GM21360 (cell line): ENCODE results near the gene UBXN2A.
"Not testable (repeated sequence)": the region's sequence is repeated elsewhere in the genome, so short reads cannot be mapped to it uniquely, and the experiment has no call there.

Experiments
- ATAC-seq: cut with Tn5 transposase; IDR thresholded peaks from one replicate; pipeline ENCODE4 v1.9.1; 2021; ENCODE audit warnings: mild to moderate bottlenecking, moderate library complexity; ENCODE audit not compliant: unreplicated experiment

Gene UBXN2A

DNA sequence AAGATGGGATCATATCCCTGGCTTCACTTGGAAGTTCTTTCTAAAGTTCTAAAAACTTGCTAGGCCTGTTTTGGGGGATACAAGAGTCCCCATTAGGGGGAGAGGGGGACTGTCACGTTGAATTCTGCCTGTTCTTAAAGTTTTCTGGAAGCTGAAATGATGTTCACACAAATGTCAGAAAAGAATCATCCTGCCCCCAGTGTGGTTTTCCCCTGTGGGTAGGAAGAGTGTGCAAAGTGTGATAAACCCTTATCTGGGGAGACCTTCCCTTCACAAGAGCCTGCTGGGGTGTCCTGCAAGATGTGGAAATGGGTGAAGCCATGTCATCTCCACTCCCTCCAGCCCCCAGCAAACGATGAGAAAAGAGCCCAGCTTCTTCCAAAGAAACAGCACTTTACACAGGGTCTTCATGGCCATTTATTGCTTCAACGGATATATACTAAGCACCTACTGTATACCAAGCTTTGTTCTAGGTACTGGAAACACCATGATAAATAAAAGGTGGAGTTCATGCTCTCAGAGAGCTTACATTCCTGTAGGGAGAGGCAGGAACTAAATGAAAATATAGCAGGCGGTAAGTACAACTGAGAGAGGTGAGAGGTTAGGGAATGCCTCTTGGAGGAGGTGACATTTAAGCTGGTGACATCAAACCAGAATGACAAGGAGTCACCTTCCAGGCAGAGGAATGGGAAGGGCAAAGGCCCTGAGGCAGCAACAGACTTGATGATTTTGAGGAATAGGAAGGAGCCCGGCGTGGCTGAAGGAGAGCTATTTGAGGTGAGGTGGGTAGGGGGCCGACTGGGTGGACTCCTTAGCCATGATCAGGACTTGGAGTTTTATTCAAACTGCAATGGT is 71.2 kb downstream of the UBXN2A start:
- no peak for ATAC-seq

DNA sequence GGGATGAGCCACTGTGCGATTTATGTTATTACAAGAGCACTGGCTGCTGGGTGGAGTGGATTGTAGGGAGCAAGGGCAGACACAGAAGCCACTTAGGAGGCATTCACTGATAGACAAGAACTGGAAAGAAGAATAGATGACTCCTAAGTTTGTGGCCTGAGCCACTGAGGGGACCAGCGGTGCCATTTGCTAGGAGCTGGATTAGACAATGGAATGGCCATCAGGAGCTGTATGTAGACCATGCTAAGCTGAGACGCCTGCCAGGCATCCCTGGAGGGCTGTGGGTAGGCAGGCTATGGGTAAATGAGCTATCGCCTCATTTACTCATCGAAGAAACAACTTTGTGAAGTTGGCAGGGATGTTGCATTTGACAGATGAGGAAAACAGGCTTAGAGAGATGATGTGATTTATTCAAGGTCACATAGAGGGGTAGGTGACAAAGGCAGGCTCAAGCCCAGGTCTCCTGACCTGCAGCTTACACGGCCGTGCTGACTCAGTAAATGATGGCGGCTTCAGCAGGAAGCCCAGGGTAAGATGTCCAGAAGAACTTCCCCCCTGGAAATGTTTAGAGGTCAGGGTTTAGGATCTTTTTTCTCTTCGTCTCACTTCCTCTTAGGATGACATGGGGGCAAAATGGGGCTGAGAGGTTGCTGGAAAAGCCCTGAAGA is 72.4 kb downstream of the UBXN2A start:
- ATAC-seq = no peak

DNA sequence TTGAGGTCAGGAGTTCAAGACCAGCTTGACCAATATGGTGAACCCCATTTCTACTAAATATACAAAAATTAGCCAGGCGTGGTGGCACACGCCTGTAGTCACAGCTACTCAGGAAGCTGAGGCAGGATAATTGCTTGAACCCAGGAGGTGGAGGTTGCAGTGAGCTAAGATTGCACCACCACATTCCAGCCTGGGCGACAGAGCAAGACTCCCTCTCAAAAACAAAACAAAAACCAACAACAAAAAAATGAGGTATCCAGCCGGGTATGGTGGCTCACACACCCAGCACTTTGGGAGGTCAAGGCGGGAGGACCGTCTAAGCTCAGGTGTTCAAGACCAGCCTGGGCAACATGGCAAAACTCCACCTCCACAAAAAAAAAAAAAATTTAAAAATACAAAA is 74.6 kb downstream of the UBXN2A start:
- not testable (repeated sequence) for ATAC-seq

DNA sequence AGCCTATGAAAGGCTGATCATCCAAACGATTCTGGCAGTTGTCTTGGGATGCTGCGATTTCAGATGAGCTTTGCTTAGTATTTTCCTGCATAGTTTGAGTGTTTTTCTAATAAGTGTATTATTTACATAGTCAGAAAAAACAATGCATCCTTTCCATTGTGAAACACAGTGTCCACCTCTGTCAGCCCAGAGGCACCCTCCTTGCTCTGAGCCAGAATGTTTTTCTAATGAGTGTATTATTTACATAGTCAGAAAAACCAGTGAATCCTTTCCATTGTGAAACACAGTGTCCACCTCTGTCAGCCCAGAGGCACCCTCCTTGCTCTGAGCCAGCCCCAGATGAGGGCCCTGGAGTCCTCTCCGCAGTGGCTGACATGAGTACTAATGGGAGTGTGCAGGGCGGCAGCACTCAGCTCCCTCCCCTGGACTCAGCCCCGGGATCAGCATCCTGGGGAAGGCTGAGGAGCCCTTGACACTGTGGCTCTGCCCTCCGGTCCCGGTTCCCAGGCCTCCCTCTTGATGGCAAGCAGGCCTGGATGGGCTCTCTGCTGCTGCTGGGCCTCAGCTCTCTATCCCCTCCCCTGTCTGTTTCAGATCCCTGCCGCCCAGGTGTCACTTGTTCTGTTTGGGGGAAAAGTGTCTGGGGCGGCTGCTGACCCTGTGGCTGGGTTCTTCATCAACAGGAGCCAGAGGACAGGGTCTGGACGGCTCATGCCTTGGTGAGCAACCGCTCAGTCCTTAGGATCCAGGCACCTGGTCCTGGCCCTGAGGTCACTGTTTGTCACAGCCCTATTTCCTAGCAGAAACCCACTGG is 75.5 kb downstream of the UBXN2A start:
- no peak for ATAC-seq

DNA sequence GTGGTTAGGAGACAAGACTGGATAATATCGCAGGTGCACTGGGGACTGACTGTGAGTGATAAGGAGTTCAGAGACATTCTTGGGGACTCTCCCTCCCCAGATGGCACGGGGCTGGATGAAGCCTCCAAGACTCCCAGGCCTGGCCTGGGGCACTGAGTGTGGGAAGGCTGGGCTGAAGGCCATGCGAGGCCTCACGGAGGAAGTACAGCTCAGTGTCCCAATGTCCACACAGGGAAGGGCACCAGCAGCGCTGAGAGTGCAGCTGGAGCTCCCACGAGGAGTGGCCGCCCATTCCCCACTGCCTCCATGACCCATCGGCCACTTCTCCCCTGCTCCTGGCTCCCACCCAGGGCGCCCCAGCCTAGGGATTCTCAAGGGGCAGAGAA is 76.1 kb downstream of the UBXN2A start:
- ATAC-seq = no peak

DNA sequence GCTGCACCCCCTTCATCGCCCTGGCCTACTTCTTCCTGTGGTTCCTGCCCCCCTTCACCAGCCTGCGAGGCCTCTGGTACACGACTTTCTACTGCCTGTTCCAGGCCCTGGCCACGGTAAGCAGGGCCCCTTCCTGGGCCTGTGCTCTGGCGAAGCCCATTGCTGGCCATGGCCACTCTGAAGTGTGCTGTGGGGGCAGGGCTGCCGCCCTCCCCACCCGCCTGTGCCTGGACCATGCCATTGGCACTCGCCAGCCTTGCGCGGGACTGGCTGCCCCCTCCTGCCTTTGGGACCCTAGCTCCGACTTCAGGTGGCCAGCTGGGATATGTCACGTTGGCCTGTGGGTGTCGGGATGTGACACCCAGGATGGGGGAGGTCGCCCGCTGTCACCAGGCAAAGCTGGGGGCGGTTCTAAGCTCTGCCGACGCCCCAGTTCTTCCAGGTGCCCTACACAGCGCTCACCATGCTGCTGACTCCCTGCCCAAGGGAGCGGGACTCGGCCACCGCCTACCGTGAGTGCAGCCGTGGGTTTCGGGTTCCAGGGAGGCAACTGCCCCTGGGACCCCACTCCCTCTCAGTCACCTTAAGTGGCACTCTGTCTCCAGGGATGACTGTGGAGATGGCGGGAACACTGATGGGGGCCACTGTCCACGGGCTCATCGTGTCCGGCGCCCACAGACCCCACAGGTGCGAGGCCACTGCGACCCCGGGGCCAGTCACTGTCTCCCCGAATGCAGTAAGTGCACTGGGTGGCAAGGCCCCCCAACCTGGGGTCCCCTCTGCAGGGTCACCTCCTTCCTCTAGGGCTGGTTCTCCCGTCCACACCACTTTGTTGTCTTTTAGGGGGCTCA is 76.8 kb downstream of the UBXN2A start:
- ATAC-seq = no peak

DNA sequence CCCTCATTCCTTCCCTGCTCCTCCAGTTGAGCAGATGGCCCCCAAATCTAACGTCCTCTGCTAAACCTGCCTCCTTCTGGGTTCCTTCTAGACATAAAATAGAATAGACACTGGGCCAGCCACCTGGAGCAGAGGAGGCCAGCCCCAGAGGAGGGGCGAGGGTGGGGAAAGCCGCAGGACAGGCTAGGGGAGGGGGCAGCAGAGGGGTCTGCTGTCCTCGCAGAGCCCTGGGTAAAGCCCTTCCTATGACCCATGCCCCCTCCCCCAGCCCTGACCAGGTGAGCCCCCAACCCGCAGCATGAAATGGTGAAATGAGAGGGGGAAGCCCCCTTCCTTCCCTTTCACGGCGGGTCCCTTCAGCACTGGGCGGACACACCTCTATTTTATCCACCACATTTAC is 77.4 kb downstream of the UBXN2A start:
- ATAC-seq = no peak

DNA sequence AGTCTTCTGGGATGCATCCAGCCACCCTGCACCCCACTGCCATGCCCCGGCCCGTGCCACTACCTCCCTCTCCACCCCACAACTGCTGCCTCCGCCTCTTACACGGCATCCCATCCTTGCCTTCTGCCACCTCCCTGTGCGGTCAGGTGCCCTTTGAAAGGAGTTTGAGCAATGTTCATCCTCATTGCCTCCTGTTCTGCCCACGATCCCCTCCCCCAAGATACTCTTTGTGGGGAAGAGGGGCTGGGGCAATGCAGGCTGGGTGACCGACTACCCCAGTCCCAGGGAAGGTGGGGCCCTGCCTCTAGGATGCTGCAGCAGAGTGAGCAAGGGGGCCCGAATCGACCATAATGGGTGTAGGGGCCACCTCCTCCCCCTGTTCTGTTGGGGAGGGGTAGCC is 78.0 kb downstream of the UBXN2A start:
- no peak for ATAC-seq

DNA sequence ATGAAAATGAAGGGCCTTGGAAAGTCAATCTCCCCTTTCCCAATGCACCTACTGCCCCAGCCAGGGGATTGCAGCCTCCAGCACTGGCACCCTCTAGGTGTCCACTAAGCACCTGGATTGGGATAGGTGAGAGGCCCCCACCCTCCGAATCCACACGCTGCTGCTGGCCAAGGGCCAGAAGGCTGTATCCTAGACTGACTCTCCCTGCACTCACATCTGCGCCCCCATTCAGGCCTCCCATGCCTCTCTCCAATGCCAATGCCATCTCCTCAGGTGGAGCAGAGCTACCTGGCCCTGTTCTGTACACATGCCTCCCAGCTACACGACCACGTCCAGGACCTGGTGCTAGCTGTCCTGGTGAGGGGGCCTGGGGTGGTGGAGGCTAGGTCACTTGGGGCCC is 79.5 kb downstream of the UBXN2A start:
- no peak for ATAC-seq

DNA sequence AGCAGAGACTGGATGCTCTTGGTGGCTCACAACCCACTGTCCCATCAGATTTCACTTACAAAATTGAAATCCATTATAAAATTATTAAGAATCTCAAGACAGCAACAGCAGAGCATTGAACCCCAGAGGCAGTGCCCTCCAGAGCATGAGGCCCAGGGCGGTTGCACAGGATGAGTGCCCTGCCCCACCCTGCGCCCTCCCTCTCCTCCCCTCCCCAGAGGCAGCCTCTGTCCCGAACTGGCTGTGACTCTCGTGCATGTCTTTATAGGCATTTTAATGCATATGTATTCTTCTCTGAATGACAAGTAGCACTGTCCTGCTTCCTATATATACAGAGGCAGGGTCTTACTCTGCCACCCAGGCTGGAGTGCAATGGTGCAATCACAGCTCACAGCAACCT is 80.0 kb downstream of the UBXN2A start:
- ATAC-seq = no peak

DNA sequence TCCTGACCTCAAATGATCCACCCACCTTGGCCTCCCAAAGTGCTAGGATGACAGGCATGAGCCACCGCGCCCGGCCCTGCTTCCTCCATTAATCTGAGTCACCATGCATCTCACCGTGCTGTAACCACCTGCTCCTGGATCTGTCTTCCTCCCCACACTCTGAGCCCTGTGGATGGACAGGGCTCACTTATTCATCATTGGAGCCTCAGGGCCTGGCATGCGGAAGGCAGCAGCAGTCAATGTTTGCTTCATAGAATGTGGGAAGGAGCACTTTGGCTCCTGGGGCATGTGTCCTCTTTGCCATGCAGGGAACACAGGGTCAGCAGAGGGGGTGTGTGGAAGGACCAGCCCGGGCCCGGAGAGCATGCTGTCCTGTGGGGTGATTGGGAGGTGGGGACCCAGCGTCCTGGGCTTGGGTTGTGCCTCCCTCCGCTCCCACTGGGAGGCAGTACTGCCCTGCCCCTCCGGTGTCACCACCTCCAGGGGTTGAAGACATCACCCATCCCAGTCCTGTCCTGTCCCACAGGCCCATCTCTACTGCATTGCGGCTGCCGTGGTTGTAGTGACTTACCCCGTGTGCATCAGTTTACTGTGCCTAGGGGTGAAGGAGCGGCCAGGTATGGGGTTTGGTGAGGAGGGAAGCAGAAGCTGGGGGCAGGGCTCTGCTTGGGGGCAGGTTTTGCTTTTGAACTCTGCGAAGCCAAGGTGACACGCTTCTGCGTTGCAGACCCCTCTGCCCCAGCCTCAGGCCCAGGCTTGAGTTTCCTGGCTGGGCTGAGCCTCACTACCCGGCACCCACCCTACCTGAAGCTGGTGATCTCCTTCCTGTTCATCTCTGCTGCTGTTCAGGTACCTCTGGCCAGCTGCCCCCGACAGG is 81.1 kb downstream of the UBXN2A start:
- no peak for ATAC-seq

DNA sequence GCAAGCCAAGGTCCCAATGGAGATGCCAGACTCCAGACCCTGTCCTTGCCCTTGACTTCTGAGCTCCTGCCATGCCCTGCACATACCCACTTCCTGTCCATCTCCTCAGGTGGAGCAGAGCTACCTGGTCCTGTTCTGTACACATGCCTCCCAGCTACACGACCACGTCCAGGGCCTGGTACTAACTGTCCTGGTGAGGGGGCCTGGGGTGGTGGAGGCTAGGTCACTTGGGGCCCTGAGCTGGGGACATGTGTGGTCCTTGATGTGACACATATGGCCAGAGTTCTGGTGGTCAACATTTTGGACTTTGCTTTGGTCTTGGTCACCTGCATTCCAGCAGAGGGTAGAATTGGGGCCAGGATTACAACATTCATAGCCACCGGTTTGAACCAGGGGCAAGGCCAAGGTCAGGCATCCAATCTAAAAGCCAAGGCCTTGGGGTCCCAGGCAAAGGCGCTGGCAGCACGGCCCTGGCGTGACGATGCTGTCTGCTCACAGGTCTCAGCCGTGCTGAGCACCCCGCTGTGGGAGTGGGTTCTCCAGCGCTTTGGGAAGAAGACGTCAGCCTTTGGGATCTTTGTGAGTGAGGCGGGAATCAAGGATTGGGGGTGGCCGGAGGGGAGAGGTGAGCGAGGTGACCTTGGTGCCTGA is 82.2 kb downstream of the UBXN2A start:
- no peak for ATAC-seq

DNA sequence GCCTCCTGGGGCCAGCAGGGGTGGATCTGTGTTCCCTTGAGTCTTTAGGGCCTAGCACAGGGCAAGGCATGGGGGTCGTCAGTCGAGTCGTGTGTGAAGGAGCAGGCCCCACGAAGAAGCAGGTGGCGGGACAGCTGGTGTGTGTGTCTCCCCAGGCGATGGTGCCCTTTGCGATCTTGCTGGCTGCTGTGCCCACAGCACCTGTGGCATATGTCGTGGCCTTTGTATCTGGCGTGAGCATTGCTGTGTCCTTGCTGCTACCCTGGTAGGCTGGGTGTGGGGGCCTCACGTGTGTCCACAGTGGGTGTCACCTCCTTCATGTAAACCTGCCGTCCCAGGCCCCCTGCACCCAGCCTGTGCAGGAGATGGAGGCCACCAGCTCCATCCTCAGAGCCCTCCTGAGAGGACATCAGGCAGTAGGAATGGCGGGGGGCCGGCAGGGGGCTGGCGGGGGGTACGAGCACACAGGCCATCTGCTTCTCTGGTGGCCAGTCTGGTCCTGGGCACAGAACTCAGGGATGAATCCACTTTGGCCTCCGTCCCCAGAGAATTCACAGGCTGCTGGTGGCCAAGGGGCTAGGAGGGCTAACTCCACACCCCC is 82.8 kb downstream of the UBXN2A start:
- ATAC-seq = no peak

DNA sequence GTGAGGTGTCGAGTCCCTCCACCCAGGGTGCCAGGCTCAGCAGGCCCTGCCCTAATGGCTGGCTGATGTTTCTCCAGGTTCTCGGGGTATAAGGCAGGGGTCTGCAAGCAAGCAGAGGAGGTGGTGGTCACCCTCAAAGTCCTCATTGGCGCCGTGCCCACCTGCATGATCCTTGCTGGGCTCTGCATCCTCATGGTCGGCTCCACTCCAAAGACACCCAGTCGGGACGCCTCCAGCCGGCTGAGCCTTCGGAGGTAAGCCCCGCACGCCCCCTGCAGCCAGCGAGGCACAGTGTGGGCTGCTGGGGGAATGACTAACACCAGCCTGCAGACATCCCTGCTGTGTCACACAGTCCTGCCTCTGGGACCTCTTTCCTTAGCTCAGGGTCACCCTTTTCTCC is 83.8 kb downstream of the UBXN2A start:
- no peak for ATAC-seq

DNA sequence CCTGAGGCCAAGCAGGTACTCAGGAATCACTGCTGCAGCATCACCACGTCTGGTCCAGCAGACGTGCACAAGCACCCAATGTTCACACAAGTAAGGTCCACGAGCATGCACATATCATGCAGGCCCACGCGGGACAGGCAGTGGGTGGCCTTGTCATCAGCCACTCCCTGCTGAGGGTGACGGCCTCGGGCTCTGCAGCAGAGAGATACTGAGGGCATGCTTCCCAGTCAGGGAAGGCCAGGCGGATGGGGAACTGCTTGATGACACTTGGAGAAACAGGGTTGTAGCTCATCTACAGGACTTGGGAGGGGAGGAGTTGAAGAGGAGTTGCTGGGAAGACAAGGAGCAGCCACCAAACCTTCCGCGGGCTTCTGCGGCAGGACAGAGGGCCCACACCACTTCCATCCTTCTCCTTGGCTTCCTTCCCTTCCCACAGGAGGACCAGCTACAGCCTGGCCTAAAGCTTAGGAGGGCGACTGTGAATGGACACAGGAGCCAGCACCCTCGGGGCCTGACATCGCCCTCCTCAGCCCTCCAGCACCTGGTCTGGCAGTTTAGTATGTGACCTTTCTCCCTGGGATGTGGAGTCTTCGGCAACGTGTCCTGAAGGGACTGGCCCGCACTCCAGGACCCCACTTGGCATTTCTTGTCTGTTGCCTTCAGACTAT is 84.9 kb downstream of the UBXN2A start:
- ATAC-seq = no peak

DNA sequence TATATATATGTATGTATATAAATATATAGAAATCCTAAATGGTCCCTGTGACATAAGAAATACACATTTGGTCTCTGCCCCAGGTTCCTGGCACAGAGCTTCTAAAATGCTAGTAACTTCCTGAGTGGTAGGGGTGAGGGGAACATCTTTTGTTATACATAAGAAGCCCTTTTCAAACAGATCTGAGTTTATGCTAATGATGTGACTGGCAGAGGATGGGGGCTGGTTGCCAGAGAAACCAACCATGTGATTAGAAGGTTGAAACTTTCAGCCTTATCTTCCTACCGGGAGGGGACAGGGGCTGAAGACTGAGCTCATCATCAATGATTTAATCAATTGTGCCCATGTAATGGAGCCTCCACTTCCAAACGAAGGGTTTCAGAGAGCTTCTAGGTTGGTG is 86.0 kb downstream of the UBXN2A start:
- no peak for ATAC-seq

DNA sequence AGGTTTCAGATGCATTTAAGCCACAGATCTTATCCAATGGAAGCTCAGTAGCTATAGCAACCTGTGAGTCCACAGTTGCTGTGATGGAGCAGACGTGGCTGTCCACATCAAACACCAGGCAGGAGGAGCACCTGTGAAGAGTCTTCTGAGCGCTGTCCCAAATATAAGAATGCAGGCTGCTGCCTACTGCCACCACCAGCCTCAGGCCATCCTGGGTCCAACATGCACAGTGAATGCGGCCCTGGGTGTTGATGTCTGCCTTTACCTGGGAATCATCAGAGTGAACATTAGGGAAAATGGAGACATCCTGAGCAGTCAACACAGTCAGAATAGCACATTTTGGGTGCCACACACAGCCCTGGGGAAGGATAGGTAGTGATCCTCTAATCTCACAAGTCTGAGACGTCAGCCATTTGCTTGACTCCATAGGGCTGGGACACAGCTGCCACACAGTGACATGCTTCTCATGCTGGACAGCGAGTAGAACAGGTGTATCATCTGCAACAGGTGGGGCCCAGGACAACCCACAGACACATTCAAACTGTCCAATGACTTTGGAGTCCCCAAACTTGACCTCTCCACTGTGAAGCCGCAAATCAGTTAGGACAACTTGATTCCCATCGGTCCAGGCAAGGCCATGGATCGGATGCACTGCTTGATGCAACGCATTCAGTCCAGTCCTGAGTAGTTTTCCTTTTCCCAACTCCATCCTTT is 98.7 kb downstream of the UBXN2A start:
- ATAC-seq = no peak

DNA sequence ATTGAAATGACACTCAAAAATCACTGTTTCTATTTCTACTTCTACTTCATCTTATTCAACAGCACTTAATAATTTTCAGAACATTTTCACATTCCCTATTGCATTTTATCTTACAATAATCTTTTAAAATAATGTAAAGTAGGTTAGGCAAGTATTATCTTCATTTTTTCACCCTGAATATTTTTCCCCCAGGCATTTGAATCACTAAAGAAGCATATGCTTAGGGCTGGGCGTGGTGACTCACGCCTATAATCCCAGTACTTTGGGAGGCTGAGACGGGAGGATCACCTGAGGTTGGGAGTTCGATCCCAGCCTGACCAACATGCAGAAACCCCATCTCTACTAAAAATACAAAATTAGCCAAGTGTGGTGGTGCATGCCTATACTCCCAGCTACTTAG is 100.2 kb downstream of the UBXN2A start:
- no peak for ATAC-seq
